GM12878 (cell line): ENCODE measurements around the gene PMP22. TPM values are rescaled to one million over a fixed set of nuclear protein-coding genes. Genes with fewer than 3 reads are reported as not detected.

Experiments used
- ATAC-seq: fragments of 200-7000 bp; cut with Tn5 transposase; 3 replicates; pipeline ENCODE4 v1.9.1; 2020; ENCODE audit warnings: mild to moderate bottlenecking, moderate library complexity
- BruUV-seq: library from RNA; stranded (reverse); fragments of 400-500 nt; replicated peaks from 2 replicates; lab custom pipeline; 2021; lab: Mats Ljungman, UMichigan
- CTCF ChIA-PET: fragments of 300-600 bp; sonication (Branson Sonifier 250); formaldehyde crosslinking; extraction: SDS; loops from one replicate; lab custom pipeline; 2021; ENCODE audit warnings: inconsistent platforms; lab: Yijun Ruan, JAX
- POLR2A ChIA-PET: fragments of 350-600 bp; formaldehyde crosslinking; extraction: SDS; loops from one replicate; lab custom pipeline; 2021; ENCODE audit warnings: inconsistent platforms; lab: Charles Lee
- RAD21 ChIA-PET: fragments of 300-600 bp; sonication (Branson Sonifier 250); formaldehyde crosslinking; loops from one replicate; lab custom pipeline; 2023; ENCODE audit warnings: antibody characterized with exemption; ENCODE audit not compliant: unreplicated experiment; lab: Charles Lee
- SMC1A ChIA-PET: fragments of 300-600 bp; sonication (Branson Sonifier 250); formaldehyde crosslinking; loops from one replicate; lab custom pipeline; 2023; ENCODE audit not compliant: unreplicated experiment, uncharacterized antibody; lab: Charles Lee
- DNase-seq: peaks from one replicate; pipeline ENCODE4 v3.0.0-alpha.2; 2011; ENCODE audit warnings: low read depth, low spot score
- FAIRE-seq: peaks from 3 replicates; lab custom pipeline; 2011; peaks lifted over from hg19 to GRCh38; lab: Jason Lieb, UNC
- H2AFZ ChIP-seq: 2 replicates; pipeline ENCODE4 v1.6.0; 2011; ENCODE audit warnings: low read depth, low read length, control low read depth; ENCODE audit not compliant: control insufficient read depth
- H3K27ac ChIP-seq: 2 replicates; pipeline ENCODE4 v1.5.1; 2011; ENCODE audit warnings: control low read depth; ENCODE audit not compliant: control insufficient read depth, insufficient read depth
- H3K27me3 ChIP-seq, 2 experiments: replicated peaks in 1 of 2; 2 replicates each; pipeline versions ENCODE4 v1.6.0 to v1.6.1; 2011; ENCODE audit warnings: low read length in 1 of 2; ENCODE audit not compliant: control insufficient read depth in 2 of 2, insufficient read depth in 2 of 2
- H3K36me3 ChIP-seq, 2 experiments: 2 replicates each; pipeline ENCODE4 v1.5.1; 2011; ENCODE audit warnings: low read length in 1 of 2; ENCODE audit not compliant: control insufficient read depth in 2 of 2, insufficient read depth in 2 of 2
- H3K4me1 ChIP-seq: 2 replicates; pipeline ENCODE4 v1.6.1; 2011; ENCODE audit warnings: mild to moderate bottlenecking, low read length, moderate library complexity, mixed read lengths; ENCODE audit not compliant: control insufficient read depth, insufficient read depth
- H3K4me2 ChIP-seq: 2 replicates; pipeline ENCODE4 v1.6.0; 2011; ENCODE audit warnings: control low read depth; ENCODE audit not compliant: control insufficient read depth, insufficient read depth
- H3K4me3 ChIP-seq: fragments of 200-600 bp; sonication (generic); 2 replicates; pipeline ENCODE4 v1.5.1; 2016
- H3K79me2 ChIP-seq: 2 replicates; pipeline ENCODE4 v1.6.0; 2011; ENCODE audit warnings: low read length; ENCODE audit not compliant: control insufficient read depth, insufficient read depth
- H3K9ac ChIP-seq: 2 replicates; pipeline ENCODE4 v1.8.0; 2011; ENCODE audit warnings: low read length, control low read depth, mixed read lengths; ENCODE audit not compliant: control insufficient read depth, insufficient read depth
- H3K9me3 ChIP-seq: replicated peaks from 3 replicates; pipeline ENCODE4 v1.5.1; 2011; ENCODE audit warnings: mild to moderate bottlenecking, low read length; ENCODE audit not compliant: control insufficient read depth, insufficient read depth
- H4K20me1 ChIP-seq: 2 replicates; pipeline ENCODE4 v1.6.0; 2011; ENCODE audit not compliant: control insufficient read depth, insufficient read depth
- BCLAF1 ChIP-seq: fragments of 450-650 bp; IDR thresholded peaks from 2 replicates; pipeline ENCODE4 v1.6.1; 2017; ENCODE audit warnings: antibody characterized with exemption, mild to moderate bottlenecking, moderate library complexity
- CBFB ChIP-seq: IDR thresholded peaks from 2 replicates; pipeline ENCODE4 v1.6.1; 2016; ENCODE audit warnings: antibody characterized with exemption, low read depth
- CBX5 ChIP-seq: sonication (generic); IDR thresholded peaks from 2 replicates; pipeline ENCODE4 v1.6.1; 2016; ENCODE audit warnings: low read depth, moderate library complexity, mild to moderate bottlenecking, inconsistent platforms
- ESRRA ChIP-seq: IDR thresholded peaks from 2 replicates; pipeline ENCODE4 v1.6.1; 2012; ENCODE audit warnings: mild to moderate bottlenecking, low read length, improper control_type of control experiment
- NFXL1 ChIP-seq: fragments of 450-650 bp; IDR thresholded peaks from 2 replicates; pipeline ENCODE4 v1.6.1; 2017; ENCODE audit warnings: antibody characterized with exemption, mild to moderate bottlenecking, borderline replicate concordance
- ZNF24 ChIP-seq: fragments of 450-650 bp; IDR thresholded peaks from 2 replicates; pipeline ENCODE4 v1.6.1; 2017; ENCODE audit warnings: antibody characterized with exemption, mild to moderate bottlenecking
- WGBS: methylation state at CpG from one replicate; pipeline ENCODE4 v1.1.6; 2016; ENCODE audit warnings: low lambda C conversion rate; ENCODE audit not compliant: insufficient replicate concordance, insufficient coverage; ENCODE audit errors: missing lambda C conversion rate; 5-methylcytosine and 5-hydroxymethylcytosine counted together
- in situ Hi-C: fragments of 300-500 bp; cut with MboI; formaldehyde crosslinking; loops from 9 replicates; pipeline ENCODE4 v1.14.3; 2018; ENCODE audit warnings: mixed read lengths
- intact Hi-C: fragments of 100-400 bp; cut with micrococcal nuclease; formaldehyde crosslinking; loops from one replicate; pipeline ENCODE4 v1.14.2; 2022; ENCODE audit not compliant: unreplicated experiment
- polyA plus RNA-seq, 11 experiments: library from polyadenylated mRNA; depleted of rRNA in 4 of 11; unstranded in 6 of 11; stranded (reverse) in 5 of 11; fragments of >200 nt; fragmentation: Nextera tagmentation in 4 of 11; fragmentation: Illumina TruSeq in 1 of 11; extraction: Ambion mirVana in 4 of 11; extraction: Trizol in 1 of 11; gene quantifications; 1 replicate in 1 of 11; 2 replicates in 10 of 11; pipeline versions ENCODE4 v1.2.1 to v1.2.3, GENCODE V29; 2011 to 2016; ENCODE audit warnings: inconsistent platforms in 2 of 11, missing spikeins in 2 of 11, low read depth in 1 of 11
- total RNA-seq, 4 experiments: library from RNA; depleted of rRNA in 3 of 4; stranded (reverse); fragments of >200 nt in 3 of 4; fragmentation: Illumina TruSeq in 1 of 4; extraction: Trizol in 1 of 4; gene quantifications; 2 replicates each; pipeline versions ENCODE4 v1.2.1 to v1.2.3, GENCODE V29; 2013 to 2021

The PMP22 gene
- total and polyA plus RNA-seq, 10 of the 15 experiments (the other 5 are each of a cell fraction or from before 2014, with no cell fraction given): 0.59 TPM; not detected in 9

GRCh38 chr17:15307710-15308111 lies 42.6 kb upstream of the PMP22 start:
- FAIRE-seq: no peak

More at GRCh38 chr17:15307710-15308111, 42.6 kb upstream of the PMP22 start:
- 15% methylated on average over 4 of the region's 4 CpGs for WGBS
- intact Hi-C loops (no loop called here), in situ Hi-C loops (no loop called here)
- BruUV-seq: no TSS peak
- H3K27ac ChIP-seq: no peak overlapping the region
- TF ChIP-seq BCLAF1 (no peak), CBX5 (no peak), NFXL1 (no peak), CBFB (no peak), ESRRA (no peak), ZNF24 (no peak)
- POLR2A ChIA-PET: no interaction called here
- no peak overlapping the region for H3K9ac ChIP-seq
- RAD21 ChIA-PET: no interaction called here
- no peak overlapping the region for H2AFZ ChIP-seq
- CTCF ChIA-PET: no interaction called here
- no peaks in the 10 kb centered on the region for H3K36me3 ChIP-seq
- H3K9me3 ChIP-seq: no peaks in the 10 kb centered on the region
- H4K20me1 ChIP-seq: no peaks in the 10 kb centered on the region
- no peaks in the 10 kb centered on the region for H3K27me3 ChIP-seq
- H3K4me1 ChIP-seq: no peaks in the 10 kb centered on the region
- no peak overlapping the region for H3K4me2 ChIP-seq
- ATAC-seq (no peak), DNase-seq (no peak)
- SMC1A ChIA-PET: no interaction called here
- no peaks in the 10 kb centered on the region for H3K79me2 ChIP-seq
- no peak overlapping the region for H3K4me3 ChIP-seq
